HL-60 (cell line): ENCODE measurements around the gene ABHD17A.

Experiments used
- DNase-seq, 2 experiments: peaks; one replicate each; pipeline ENCODE4 v3.0.0-alpha.2; 2010 to 2020; ENCODE audit warnings: low read depth in 1 of 2, low spot score in 1 of 2
- H3K27ac ChIP-seq: fragments of 250-450 bp; sonication (Bioruptor Pico); replicated peaks from 2 replicates; pipeline ENCODE4 v1.5.1; 2020; ENCODE audit warnings: mild to moderate bottlenecking, moderate library complexity
- H3K27me3 ChIP-seq: fragments of 250-450 bp; sonication (Bioruptor Pico); 2 replicates; pipeline ENCODE4 v1.5.1; 2021; ENCODE audit warnings: mild to moderate bottlenecking, moderate library complexity; ENCODE audit not compliant: insufficient read depth, poor library complexity, severe bottlenecking
- H3K4me3 ChIP-seq: replicated peaks from 2 replicates; pipeline ENCODE4 v1.5.1; 2011; ENCODE audit warnings: mild to moderate bottlenecking, control low read depth, low read length; ENCODE audit not compliant: insufficient read depth
- CTCF ChIP-seq: IDR thresholded peaks from one replicate; pipeline ENCODE4 v1.5.1; 2011; ENCODE audit warnings: low read length, control low read depth, inconsistent platforms; ENCODE audit not compliant: insufficient read depth
- GABPA ChIP-seq: IDR thresholded peaks from 2 replicates; pipeline ENCODE4 v1.6.1; 2012; ENCODE audit warnings: low read depth
- POLR2AphosphoS5 ChIP-seq: IDR thresholded peaks from 2 replicates; pipeline ENCODE4 v1.6.1; 2012; ENCODE audit warnings: low read depth
- REST ChIP-seq: IDR thresholded peaks from 2 replicates; pipeline ENCODE4 v1.6.1; 2012; ENCODE audit warnings: low read depth; ENCODE audit not compliant: insufficient replicate concordance
- SPI1 ChIP-seq: IDR thresholded peaks from 2 replicates; pipeline ENCODE4 v1.6.1; 2012; ENCODE audit warnings: low read depth, mild to moderate bottlenecking, borderline replicate concordance

The ABHD17A gene

GRCh38 chr19:1846517-1847204 is 38.6 kb downstream of the ABHD17A start:
- Histone ChIP-seq H3K27ac (peak overlapping the region; percentile 99), H3K4me3 (peak overlapping the region; percentile 99), H3K27me3 (no peaks in the 10 kb centered on the region)
- no peak for TF ChIP-seq SPI1
- TF ChIP-seq REST: no peak
- no peak for TF ChIP-seq CTCF
- TF ChIP-seq GABPA: no peak
- TF ChIP-seq POLR2AphosphoS5: no peak
- DNase-seq: no peak

GRCh38 chr19:1845642-1846041 is 39.7 kb downstream of the ABHD17A start:
- Histone ChIP-seq H3K4me3 (no peak overlapping the region), H3K27ac (no peak overlapping the region), H3K27me3 (no peaks in the 10 kb centered on the region)
- DNase-seq: no peak
- TF ChIP-seq SPI1 (no peak), POLR2AphosphoS5 (0 out of 2 replicates have a peak, but pooled peaks have one; percentile 17)

GRCh38 chr19:1845125-1845515 is 40.2 kb downstream of the ABHD17A start:
- no peaks in the 10 kb centered on the region for H3K27me3 ChIP-seq
- TF ChIP-seq REST (no peak), GABPA (no peak), SPI1 (no peak), CTCF (no peak), POLR2AphosphoS5 (no peak)
- H3K4me3 ChIP-seq: no peak overlapping the region
- DNase-seq: no peak
- no peak overlapping the region for H3K27ac ChIP-seq

GRCh38 chr19:1844513-1845124 is 40.7 kb downstream of the ABHD17A start:
- no peak for DNase-seq

More at GRCh38 chr19:1844513-1845124, 40.7 kb downstream of the ABHD17A start:
- H3K4me3 ChIP-seq: no peak overlapping the region
- no peaks in the 10 kb centered on the region for H3K27me3 ChIP-seq
- H3K27ac ChIP-seq: no peak overlapping the region
- TF ChIP-seq REST (no peak), SPI1 (no peak), CTCF (no peak), POLR2AphosphoS5 (no peak), GABPA (no peak)
